CD14-positive monocyte (primary cell): Measurements from ENCODE around the gene CNTRL. TPM values are rescaled to one million over a fixed set of nuclear protein-coding genes. Genes with fewer than 3 reads are reported as not detected.
"Not testable (repeated sequence)": the region's sequence is repeated elsewhere in the genome, so short reads cannot be mapped to it uniquely, and the experiment has no call there.

Source experiments
- DNase-seq, 3 donors: peaks; one replicate each; pipeline ENCODE4 v3.0.0-alpha.2; 2011 to 2022
- H2AFZ ChIP-seq: 2 replicates; pipeline ENCODE4 v1.6.0; 2012; ENCODE audit warnings: mild to moderate bottlenecking, low read depth, low read length, inconsistent platforms; ENCODE audit not compliant: insufficient read depth, poor library complexity, severe bottlenecking
- H3K27ac ChIP-seq, 2 donors: 1 replicate in 1 of 2; 2 replicates in 1 of 2; pipeline ENCODE4 v1.5.1; 2012 to 2013; ENCODE audit warnings: low read length in 2 of 2, control low read depth in 1 of 2, inconsistent platforms in 1 of 2, low read depth in 1 of 2, mild to moderate bottlenecking in 1 of 2
- H3K27me3 ChIP-seq, 2 donors: one replicate each; pipeline versions ENCODE4 v1.6.0 to v1.6.1; 2011 to 2013; ENCODE audit warnings: low read length in 2 of 2; ENCODE audit not compliant: control insufficient read depth in 2 of 2, insufficient read depth in 2 of 2
- H3K36me3 ChIP-seq, 2 donors: replicated peaks in 1 of 2; 1 replicate in 1 of 2; 2 replicates in 1 of 2; pipeline versions ENCODE4 v1.5.1 to v1.6.1; 2012 to 2013; ENCODE audit warnings: low read length in 2 of 2, control low read depth in 1 of 2, inconsistent platforms in 1 of 2, mild to moderate bottlenecking in 1 of 2; ENCODE audit not compliant: insufficient read depth in 2 of 2, control insufficient read depth in 1 of 2
- H3K4me1 ChIP-seq, 2 donors: 1 replicate in 1 of 2; 2 replicates in 1 of 2; pipeline versions ENCODE4 v1.5.1 to v1.6.1; 2012 to 2013; ENCODE audit warnings: low read length in 2 of 2, control low read depth in 1 of 2, inconsistent platforms in 1 of 2, mild to moderate bottlenecking in 1 of 2, moderate library complexity in 1 of 2; ENCODE audit not compliant: insufficient read depth in 2 of 2, control insufficient read depth in 1 of 2
- H3K4me2 ChIP-seq: replicated peaks from 2 replicates; pipeline ENCODE3; 2012; ENCODE audit warnings: low read length, moderate library complexity, mild to moderate bottlenecking; ENCODE audit not compliant: poor library complexity, severe bottlenecking; ENCODE audit errors: extremely low read depth
- H3K4me3 ChIP-seq, 3 experiments: fragments of 200-600 bp in 1 of 3; sonication (generic) in 1 of 3; replicated peaks in 1 of 3; 1 replicate in 2 of 3; 2 replicates in 1 of 3; pipeline ENCODE4 v1.5.1; 2011 to 2013; ENCODE audit warnings: low read length in 3 of 3, mild to moderate bottlenecking in 3 of 3, control low read depth in 2 of 3, low read depth in 2 of 3, inconsistent platforms in 1 of 3, moderate library complexity in 1 of 3
- H3K79me2 ChIP-seq: 2 replicates; pipeline ENCODE4 v1.6.0; 2012; ENCODE audit warnings: mild to moderate bottlenecking, control low read depth, inconsistent platforms, low read length, moderate library complexity; ENCODE audit not compliant: insufficient read depth
- H3K9ac ChIP-seq: 2 replicates; pipeline ENCODE4 v1.6.0; 2017; ENCODE audit warnings: low read length, mild to moderate bottlenecking; ENCODE audit not compliant: insufficient read depth, poor library complexity, severe bottlenecking
- H3K9me3 ChIP-seq, 2 donors: replicated peaks in 1 of 2; 1 replicate in 1 of 2; 2 replicates in 1 of 2; pipeline versions ENCODE4 v1.5.1 to v1.6.1; 2012 to 2013; ENCODE audit warnings: low read length in 2 of 2, control low read depth in 1 of 2; ENCODE audit not compliant: control insufficient read depth in 1 of 2, insufficient read depth in 1 of 2
- H4K20me1 ChIP-seq: 2 replicates; pipeline ENCODE4 v1.6.0; 2012; ENCODE audit warnings: mild to moderate bottlenecking, low read length, control low read depth, moderate library complexity; ENCODE audit not compliant: insufficient read depth
- H3K27ac Mint-ChIP-seq, 7 donors: one replicate each; pipeline ENCODE4 v1.8.0; 2020; ENCODE audit warnings: mild to moderate bottlenecking in 7 of 7, mixed read lengths in 7 of 7, moderate library complexity in 6 of 7, inconsistent platforms in 2 of 7
- H3K27me3 Mint-ChIP-seq, 3 donors: one replicate each; pipeline ENCODE4 v1.8.0; 2021 to 2022; ENCODE audit warnings: low read depth in 3 of 3, mild to moderate bottlenecking in 3 of 3, mixed read lengths in 3 of 3, moderate library complexity in 3 of 3, inconsistent platforms in 1 of 3
- H3K36me3 Mint-ChIP-seq, 2 donors: one replicate each; pipeline ENCODE4 v1.8.0; 2020; ENCODE audit warnings: mixed read lengths in 2 of 2, inconsistent platforms in 1 of 2, mild to moderate bottlenecking in 1 of 2
- H3K4me1 Mint-ChIP-seq: one replicate; pipeline ENCODE4 v1.8.0; 2020; ENCODE audit warnings: mild to moderate bottlenecking, mixed read lengths
- H3K4me3 Mint-ChIP-seq, 2 donors: one replicate each; pipeline ENCODE4 v1.8.0; 2020; ENCODE audit warnings: mild to moderate bottlenecking in 2 of 2, mixed read lengths in 2 of 2, moderate library complexity in 1 of 2
- H3K9me3 Mint-ChIP-seq, 7 donors: one replicate each; pipeline ENCODE4 v1.8.0; 2020 to 2022; ENCODE audit warnings: mixed read lengths in 7 of 7, mild to moderate bottlenecking in 6 of 7, moderate library complexity in 6 of 7, inconsistent platforms in 2 of 7
- WGBS: methylation state at CpG from one replicate; pipeline ENCODE4 v1.1.5; 2013; ENCODE audit warnings: missing lambda C conversion rate; ENCODE audit not compliant: insufficient coverage; 5-methylcytosine and 5-hydroxymethylcytosine counted together
- intact Hi-C, 2 donors: fragments of 100-400 bp; cut with micrococcal nuclease; formaldehyde crosslinking; loops; one replicate each; pipeline versions ENCODE4 v1.15.0 to v1.15.1; 2023
- polyA plus RNA-seq, 3 donors: library from polyadenylated mRNA; depleted of rRNA in 1 of 3; unstranded in 2 of 3; stranded (reverse) in 1 of 3; fragments of 300-500 nt in 2 of 3; fragments of >200 nt in 1 of 3; fragmentation: Illumina TruSeq in 2 of 3; gene quantifications; 1 replicate in 2 of 3; 2 replicates in 1 of 3; pipeline ENCODE4 v1.2.3, GENCODE V29; 2012 to 2021
- TF ChIP-seq, protein P1 (sequence below): fragments of 200-600 bp; IDR thresholded peaks from one replicate; pipeline ENCODE4 v1.8.0; 2022; ENCODE audit warnings: antibody characterized with exemption, mild to moderate bottlenecking

The CNTRL gene
- polyA plus RNA-seq, 3 donors = 3.9 to 26.8 (median 4.8) TPM

- Histone ChIP-seq H3K9me3 (no peaks in the 10 kb centered on the region), H2AFZ (no peak overlapping the region), H3K4me3 (no peak overlapping the region), H3K9ac (no peak overlapping the region), H4K20me1 (no peaks in the 10 kb centered on the region), H3K4me2 (no peak overlapping the region), H3K36me3 (peaks cover 75 to 90% of the 10 kb centered on the region in 2 donors), H3K27ac (no peak overlapping the region), H3K4me1 (no peaks in the 10 kb centered on the region), H3K27me3 (no peaks in the 10 kb centered on the region), H3K79me2 (peaks cover 24% of the 10 kb centered on the region)
- no peak for DNase-seq
- TF ChIP-seq, protein P1, sequence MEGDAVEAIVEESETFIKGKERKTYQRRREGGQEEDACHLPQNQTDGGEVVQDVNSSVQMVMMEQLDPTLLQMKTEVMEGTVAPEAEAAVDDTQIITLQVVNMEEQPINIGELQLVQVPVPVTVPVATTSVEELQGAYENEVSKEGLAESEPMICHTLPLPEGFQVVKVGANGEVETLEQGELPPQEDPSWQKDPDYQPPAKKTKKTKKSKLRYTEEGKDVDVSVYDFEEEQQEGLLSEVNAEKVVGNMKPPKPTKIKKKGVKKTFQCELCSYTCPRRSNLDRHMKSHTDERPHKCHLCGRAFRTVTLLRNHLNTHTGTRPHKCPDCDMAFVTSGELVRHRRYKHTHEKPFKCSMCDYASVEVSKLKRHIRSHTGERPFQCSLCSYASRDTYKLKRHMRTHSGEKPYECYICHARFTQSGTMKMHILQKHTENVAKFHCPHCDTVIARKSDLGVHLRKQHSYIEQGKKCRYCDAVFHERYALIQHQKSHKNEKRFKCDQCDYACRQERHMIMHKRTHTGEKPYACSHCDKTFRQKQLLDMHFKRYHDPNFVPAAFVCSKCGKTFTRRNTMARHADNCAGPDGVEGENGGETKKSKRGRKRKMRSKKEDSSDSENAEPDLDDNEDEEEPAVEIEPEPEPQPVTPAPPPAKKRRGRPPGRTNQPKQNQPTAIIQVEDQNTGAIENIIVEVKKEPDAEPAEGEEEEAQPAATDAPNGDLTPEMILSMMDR = no peak
- no peak overlapping the region for H3K27ac Mint-ChIP-seq
- no peaks in the 10 kb centered on the region for H3K27me3 Mint-ChIP-seq
- intact Hi-C loops = no loop called here
- peaks cover 74 to 84% of the 10 kb centered on the region in 2 donors for H3K36me3 Mint-ChIP-seq
- no peak overlapping the region for H3K4me3 Mint-ChIP-seq
- peaks cover 1 to 10% (median 7%) of the 10 kb centered on the region in 7 donors for H3K9me3 Mint-ChIP-seq
- H3K4me1 Mint-ChIP-seq = peaks cover 10% of the 10 kb centered on the region
Measured at GRCh38 chr9:121095057-121095456, 20.3 kb downstream of the CNTRL start.

DNA sequence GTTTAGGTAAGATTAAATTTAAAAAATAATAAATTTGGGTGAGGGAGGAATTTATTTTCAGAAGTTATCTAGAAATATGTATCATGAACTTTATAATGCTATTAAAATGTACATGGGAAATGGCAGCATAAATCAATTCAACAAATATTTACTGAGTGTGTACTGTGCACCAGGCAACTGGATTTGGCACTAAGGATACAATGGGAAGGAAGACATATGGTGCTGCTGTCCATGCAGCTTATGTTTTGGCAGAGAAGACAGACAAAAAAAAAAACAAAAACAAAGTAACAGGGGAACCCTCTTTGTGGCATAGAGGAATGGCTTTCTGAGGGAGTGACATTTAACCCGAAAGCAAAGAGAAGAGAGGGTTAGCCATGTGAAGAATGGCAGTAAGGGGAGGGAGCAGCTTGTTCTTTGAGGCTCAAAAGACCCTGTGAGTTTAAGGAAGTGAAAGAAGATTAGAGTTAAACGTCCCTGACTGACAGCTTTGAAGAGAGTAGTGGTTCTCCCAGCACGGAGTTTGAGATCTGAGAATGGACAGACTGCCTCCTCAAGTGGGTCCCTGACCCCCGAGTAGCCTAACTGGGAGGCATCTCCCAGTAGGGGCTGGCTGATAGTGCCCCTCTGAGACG, 23.9 kb downstream of the CNTRL start:
- Mint-ChIP-seq H3K36me3 (peaks cover 59 to 71% of the 10 kb centered on the region in 2 donors), H3K4me3 (no peak overlapping the region), H3K27me3 (no peaks in the 10 kb centered on the region), H3K9me3 (peaks cover 6 to 24% (median 16%) of the 10 kb centered on the region in 7 donors), H3K4me1 (peaks cover 10% of the 10 kb centered on the region), H3K27ac (peak overlapping the region; percentile 28 to 79 (median 51))
- Histone ChIP-seq H3K9ac (no peak overlapping the region), H3K36me3 (peaks cover 51 to 63% of the 10 kb centered on the region in 2 donors), H4K20me1 (no peaks in the 10 kb centered on the region), H2AFZ (no peak overlapping the region), H3K4me3 (no peak overlapping the region), H3K27ac (peak overlapping the region in 1 of 2 donors; percentile 46), H3K4me2 (no peak overlapping the region), H3K27me3 (no peaks in the 10 kb centered on the region), H3K79me2 (peaks cover 6% of the 10 kb centered on the region), H3K9me3 (no peaks in the 10 kb centered on the region), H3K4me1 (no peaks in the 10 kb centered on the region)
- intact Hi-C loops = no loop called here
- WGBS = 44% methylated on average over 3 of the region's 5 CpGs
- TF ChIP-seq, protein P1 = no peak
- DNase-seq = no peak

GRCh38 chr9:121104054-121104453, 29.3 kb downstream of the CNTRL start:
- peaks cover 21 to 28% of the 10 kb centered on the region in 2 donors for H3K36me3 Mint-ChIP-seq
- H3K27ac Mint-ChIP-seq, H3K4me3 ChIP-seq: not testable (repeated sequence)

More at GRCh38 chr9:121104054-121104453, 29.3 kb downstream of the CNTRL start:
- H4K20me1 ChIP-seq, intact Hi-C loops, H3K4me3 Mint-ChIP-seq, H3K4me2 ChIP-seq, H3K36me3 ChIP-seq, H3K27ac ChIP-seq, H3K27me3 Mint-ChIP-seq, H3K9ac ChIP-seq, H3K27me3 ChIP-seq, DNase-seq, H3K9me3 ChIP-seq, H2AFZ ChIP-seq: not testable (repeated sequence)
- no CpG with 5 or more reads among the region's 5 CpGs for WGBS
- Histone ChIP-seq H3K79me2 (peaks cover 21% of the 10 kb centered on the region), H3K4me1 (peaks cover 30 to 38% of the 10 kb centered on the region in 2 donors)
- Mint-ChIP-seq H3K9me3 (peaks cover 6 to 24% (median 16%) of the 10 kb centered on the region in 7 donors), H3K4me1 (peaks cover 33% of the 10 kb centered on the region)
